ENCODE data around the gene GPC6. TPM values are rescaled to one million over a fixed set of nuclear protein-coding genes. Genes with fewer than 3 reads are reported as not detected.

The GPC6 gene
- total and polyA plus RNA-seq, 2 donors (not counting 1 experiment from before 2014, with no cell fraction given), result not detected

DNA sequence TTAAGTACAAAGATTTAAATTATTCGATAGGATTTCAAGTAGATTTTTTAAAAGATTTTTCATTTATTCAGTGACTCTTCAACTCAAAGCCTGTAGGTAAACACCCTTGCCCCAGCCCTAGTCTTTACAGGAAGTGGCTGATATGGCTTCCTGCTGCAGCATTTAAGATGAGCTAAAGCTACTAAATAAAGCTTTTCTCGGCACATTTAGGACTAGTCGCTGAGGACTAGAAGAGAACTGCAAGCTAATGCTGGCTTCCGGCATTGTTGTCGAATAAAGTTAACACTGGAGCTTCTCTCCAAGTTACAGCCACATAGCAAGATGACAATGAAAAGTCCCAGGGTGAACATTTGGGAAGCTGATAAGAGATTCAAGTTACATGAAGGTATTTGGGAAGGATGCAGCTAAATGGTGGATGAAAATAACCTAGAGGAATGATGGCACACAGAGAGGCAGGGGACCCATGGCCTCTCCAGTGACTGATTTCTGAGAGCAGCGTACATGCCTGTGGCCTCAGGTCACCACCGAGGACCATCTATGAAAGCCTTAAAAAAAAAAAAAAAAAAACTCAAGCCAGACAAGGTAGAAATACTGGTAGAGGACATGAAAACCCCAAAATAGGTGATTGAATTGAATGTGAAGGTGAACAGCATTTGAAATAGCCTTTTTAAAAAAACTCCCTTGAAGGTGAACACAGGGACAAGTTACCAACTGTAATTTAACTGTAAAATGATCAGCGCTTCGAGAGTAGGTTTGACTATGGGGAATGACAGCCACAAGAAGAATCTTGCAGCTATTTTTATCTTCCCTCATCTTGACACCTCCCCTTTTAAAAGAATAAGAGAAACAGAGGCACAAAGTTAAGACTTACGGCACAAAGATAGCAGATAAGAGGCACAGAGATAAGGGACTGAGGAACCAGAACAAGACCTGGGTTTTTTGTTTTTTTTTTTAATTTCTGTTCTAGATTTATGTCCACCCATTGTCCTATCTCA is 1097.5 kb downstream of the GPC6 start:
- ATAC-seq (ENCODE audit: low read depth) (peak; percentile 60), DNase-seq (peak; percentile 25)
- H3K36me3 ChIP-seq (replicated peaks in 1 of 2; ENCODE audit: control extremely low read depth in 1 of 2, control insufficient read depth in 1 of 2, extremely low read depth in 1 of 2, insufficient read depth in 2 of 2, low read length in 1 of 2), result no peaks in the 10 kb centered on the region
- ChIA-PET CTCF (interaction anchor here (0.9 kb wide), 1 partner anchor 21 kb away, joined by 3 read pairs; no protein-coding TSS in a partner anchor), POLR2A (interaction anchor here (0.7 kb wide), 1 partner anchor 865 kb away, joined by 6 read pairs; no protein-coding TSS in a partner anchor)
- peaks cover 56 to 58% of the 10 kb centered on the region in 2 donors for H3K4me1 ChIP-seq (ENCODE audit: control insufficient read depth in 2 of 2, insufficient read depth in 2 of 2, low read length in 2 of 2)
- H2AFZ ChIP-seq (ENCODE audit: insufficient read depth, low read depth, low read length, poor library complexity, severe bottlenecking), result peak overlapping the region; percentile 70
- no peaks in the 10 kb centered on the region for H4K20me1 ChIP-seq (ENCODE audit: control insufficient read depth, insufficient read depth, low read length, poor library complexity, severe bottlenecking)
- Mint-ChIP-seq H3K4me3 (peak overlapping the region; percentile 79), H3K27ac (peak overlapping the region; percentile 88), H3K9me3 (ENCODE audit: insufficient read depth) (no peaks in the 10 kb centered on the region), H3K27me3 (no peaks in the 10 kb centered on the region), H3K4me1 (peaks cover 52% of the 10 kb centered on the region)
- peak overlapping the region; percentile 50 to 79 for H3K27ac ChIP-seq (ENCODE audit: low read length in 2 of 2)
- H3K79me2 ChIP-seq (ENCODE audit: control insufficient read depth, insufficient read depth, low read length), result no peaks in the 10 kb centered on the region
- 3% methylated on average over 4 of the region's 10 CpGs for WGBS (ENCODE audit: insufficient coverage)
- peak overlapping the region; percentile 63 for H3K4me2 ChIP-seq (replicated peaks; ENCODE audit: low read depth, low read length, poor library complexity, severe bottlenecking)
- peak overlapping the region; percentile 43 for H3K9ac ChIP-seq (ENCODE audit: low read length)
- intact Hi-C loops (cut with micrococcal nuclease), result no loop called here
- peak overlapping the region in 3 of 5 experiments; percentile 10 to 42 (median 25) for H3K4me3 ChIP-seq (ENCODE audit: control extremely low read depth in 1 of 5, extremely low read depth in 1 of 5, insufficient read depth in 1 of 5, low read depth in 2 of 5, low read length in 4 of 5)
- no peak for TF ChIP-seq EZH2 (IDR thresholded peaks at IDR 0.05; ENCODE audit: borderline replicate concordance, insufficient read depth, low read depth, low read length, poor library complexity, severe bottlenecking)
- TF ChIP-seq, protein P1, sequence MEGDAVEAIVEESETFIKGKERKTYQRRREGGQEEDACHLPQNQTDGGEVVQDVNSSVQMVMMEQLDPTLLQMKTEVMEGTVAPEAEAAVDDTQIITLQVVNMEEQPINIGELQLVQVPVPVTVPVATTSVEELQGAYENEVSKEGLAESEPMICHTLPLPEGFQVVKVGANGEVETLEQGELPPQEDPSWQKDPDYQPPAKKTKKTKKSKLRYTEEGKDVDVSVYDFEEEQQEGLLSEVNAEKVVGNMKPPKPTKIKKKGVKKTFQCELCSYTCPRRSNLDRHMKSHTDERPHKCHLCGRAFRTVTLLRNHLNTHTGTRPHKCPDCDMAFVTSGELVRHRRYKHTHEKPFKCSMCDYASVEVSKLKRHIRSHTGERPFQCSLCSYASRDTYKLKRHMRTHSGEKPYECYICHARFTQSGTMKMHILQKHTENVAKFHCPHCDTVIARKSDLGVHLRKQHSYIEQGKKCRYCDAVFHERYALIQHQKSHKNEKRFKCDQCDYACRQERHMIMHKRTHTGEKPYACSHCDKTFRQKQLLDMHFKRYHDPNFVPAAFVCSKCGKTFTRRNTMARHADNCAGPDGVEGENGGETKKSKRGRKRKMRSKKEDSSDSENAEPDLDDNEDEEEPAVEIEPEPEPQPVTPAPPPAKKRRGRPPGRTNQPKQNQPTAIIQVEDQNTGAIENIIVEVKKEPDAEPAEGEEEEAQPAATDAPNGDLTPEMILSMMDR (IDR thresholded peaks at IDR 0.05), result no peak
- H3K27me3 ChIP-seq (replicated peaks in 1 of 4; ENCODE audit: control extremely low read depth in 1 of 4, control insufficient read depth in 3 of 4, insufficient read depth in 4 of 4, low read length in 3 of 4), result no peaks in the 10 kb centered on the region
- H3K9me3 ChIP-seq (ENCODE audit: control extremely low read depth in 1 of 3, control insufficient read depth in 2 of 3, insufficient read depth in 1 of 3, low read length in 2 of 3), result peaks cover 0 to 4% (median 0%) of the 10 kb centered on the region in 3 donors

Data from B cell (primary cell).